Measurements from ENCODE around the gene GOLGA6C. TPM values are rescaled to one million over a fixed set of nuclear protein-coding genes. Genes with fewer than 3 reads are reported as not detected.
"Not testable (repeated sequence)": the region's sequence is repeated elsewhere in the genome, so short reads cannot be mapped to it uniquely, and the experiment has no call there.

The GOLGA6C gene
- polyA plus RNA-seq, 3 donors from 2014 or later = not detected

- H3K4me3 Mint-ChIP-seq; H3K4me1 Mint-ChIP-seq; H3K36me3 Mint-ChIP-seq; H3K9me3 Mint-ChIP-seq; H3K27ac Mint-ChIP-seq; DNase-seq; H3K27me3 Mint-ChIP-seq (ENCODE audit: low read depth in 3 of 3): not testable (repeated sequence)
These were observed 648 bp downstream of the GOLGA6C start for GRCh38 chr15:75258620-75259343.

GRCh38 chr15:75259873-75260272 is 1.7 kb downstream of the GOLGA6C start:
- not testable (repeated sequence) for H3K36me3 Mint-ChIP-seq; H3K4me3 Mint-ChIP-seq; H3K9me3 Mint-ChIP-seq; H3K4me1 Mint-ChIP-seq; H3K27me3 Mint-ChIP-seq (ENCODE audit: low read depth in 3 of 3); DNase-seq; H3K27ac Mint-ChIP-seq

- not testable (repeated sequence) for H3K27ac Mint-ChIP-seq; H3K27me3 Mint-ChIP-seq (ENCODE audit: low read depth in 3 of 3); H3K4me3 Mint-ChIP-seq; H3K9me3 Mint-ChIP-seq; H3K36me3 Mint-ChIP-seq; H3K4me1 Mint-ChIP-seq; DNase-seq
These were observed 15.7 kb downstream of the GOLGA6C start for GRCh38 chr15:75273751-75274359.

GRCh38 chr15:75274509-75275107 is 16.5 kb downstream of the GOLGA6C start:
- H3K27me3 Mint-ChIP-seq (ENCODE audit: low read depth in 3 of 3); H3K4me3 Mint-ChIP-seq; H3K27ac Mint-ChIP-seq; H3K4me1 Mint-ChIP-seq; H3K36me3 Mint-ChIP-seq; H3K9me3 Mint-ChIP-seq: not testable (repeated sequence)
- DNase-seq = peak in 2 of 3 donors; percentile 46 to 54

- not testable (repeated sequence) for H3K4me1 Mint-ChIP-seq; H3K27me3 Mint-ChIP-seq (ENCODE audit: low read depth in 3 of 3); H3K4me3 Mint-ChIP-seq; H3K9me3 Mint-ChIP-seq; DNase-seq; H3K27ac Mint-ChIP-seq; H3K36me3 Mint-ChIP-seq
These were observed 17.5 kb downstream of the GOLGA6C start for GRCh38 chr15:75275617-75276016.

GRCh38 chr15:75278497-75278896 is 20.4 kb downstream of the GOLGA6C start:
- H3K36me3 Mint-ChIP-seq; H3K27me3 Mint-ChIP-seq (ENCODE audit: low read depth in 3 of 3); H3K4me3 Mint-ChIP-seq; H3K9me3 Mint-ChIP-seq; H3K27ac Mint-ChIP-seq; H3K4me1 Mint-ChIP-seq; DNase-seq: not testable (repeated sequence)

- DNase-seq; H3K27ac Mint-ChIP-seq; H3K36me3 Mint-ChIP-seq; H3K9me3 Mint-ChIP-seq; H3K4me3 Mint-ChIP-seq; H3K27me3 Mint-ChIP-seq (ENCODE audit: low read depth in 3 of 3); H3K4me1 Mint-ChIP-seq: not testable (repeated sequence)
These were observed 24.4 kb downstream of the GOLGA6C start, which contains the start of gene GOLGA6D for GRCh38 chr15:75282572-75282971. Gene GOLGA6D, plus strand, starts transcription at chr15:75282835. Its CDS starts 41 bp downstream, at chr15:75282876.

- not testable (repeated sequence) for H3K27me3 Mint-ChIP-seq (ENCODE audit: low read depth in 3 of 3); H3K9me3 Mint-ChIP-seq; H3K27ac Mint-ChIP-seq; H3K36me3 Mint-ChIP-seq; H3K4me1 Mint-ChIP-seq; DNase-seq; H3K4me3 Mint-ChIP-seq
These were observed 26.0 kb downstream of the GOLGA6C start for GRCh38 chr15:75284152-75284551.

- not testable (repeated sequence) for DNase-seq; H3K4me3 Mint-ChIP-seq; H3K9me3 Mint-ChIP-seq; H3K27me3 Mint-ChIP-seq (ENCODE audit: low read depth in 3 of 3); H3K36me3 Mint-ChIP-seq; H3K27ac Mint-ChIP-seq; H3K4me1 Mint-ChIP-seq
These were observed 35.5 kb downstream of the GOLGA6C start for GRCh38 chr15:75293660-75294059.

GRCh38 chr15:75298541-75299310 is 40.6 kb downstream of the GOLGA6C start:
- DNase-seq = peak in 1 of 3 donors; percentile 11
- H3K9me3 Mint-ChIP-seq; H3K27me3 Mint-ChIP-seq (ENCODE audit: low read depth in 3 of 3); H3K27ac Mint-ChIP-seq; H3K4me3 Mint-ChIP-seq; H3K36me3 Mint-ChIP-seq; H3K4me1 Mint-ChIP-seq: not testable (repeated sequence)

- not testable (repeated sequence) for H3K36me3 Mint-ChIP-seq; H3K4me1 Mint-ChIP-seq; H3K9me3 Mint-ChIP-seq; H3K4me3 Mint-ChIP-seq; H3K27ac Mint-ChIP-seq; H3K27me3 Mint-ChIP-seq (ENCODE audit: low read depth in 3 of 3)
- peak; percentile 49 to 65 (median 64) for DNase-seq
These were observed 41.2 kb downstream of the GOLGA6C start for GRCh38 chr15:75299311-75299688.

GRCh38 chr15:75300026-75300425 is 41.9 kb downstream of the GOLGA6C start:
- H3K9me3 Mint-ChIP-seq; H3K36me3 Mint-ChIP-seq; H3K27me3 Mint-ChIP-seq (ENCODE audit: low read depth in 3 of 3); H3K4me3 Mint-ChIP-seq; H3K4me1 Mint-ChIP-seq; DNase-seq: not testable (repeated sequence)
- H3K27ac Mint-ChIP-seq = peak overlapping the region in 1 of 6 donors; percentile 32

GRCh38 chr15:75302318-75302717 is 44.2 kb downstream of the GOLGA6C start:
- H3K27me3 Mint-ChIP-seq (ENCODE audit: low read depth in 3 of 3) = peaks cover 1 to 4% (median 4%) of the 10 kb centered on the region in 3 donors
- H3K9me3 Mint-ChIP-seq = no peaks in the 10 kb centered on the region
- H3K36me3 Mint-ChIP-seq = no peaks in the 10 kb centered on the region
- H3K27ac Mint-ChIP-seq = no peak overlapping the region
- H3K4me1 Mint-ChIP-seq = no peaks in the 10 kb centered on the region
- H3K4me3 Mint-ChIP-seq = no peak overlapping the region
- no peak for DNase-seq

GRCh38 chr15:75302753-75303152 is 44.6 kb downstream of the GOLGA6C start:
- H3K27me3 Mint-ChIP-seq (ENCODE audit: low read depth in 3 of 3); H3K36me3 Mint-ChIP-seq; H3K27ac Mint-ChIP-seq; H3K9me3 Mint-ChIP-seq; H3K4me1 Mint-ChIP-seq; H3K4me3 Mint-ChIP-seq; DNase-seq: not testable (repeated sequence)
